Endothelial cell (in vitro differentiated cells): Measurements from ENCODE around the gene CHRNB2. TPM values are rescaled to one million over a fixed set of nuclear protein-coding genes. Genes with fewer than 3 reads are reported as not detected.

Experiments used
- DNase-seq: peaks from one replicate; pipeline ENCODE4 v3.0.0; 2021; ENCODE audit warnings: low spot score
- H3K27ac Mint-ChIP-seq: one replicate; pipeline ENCODE4 v1.8.0; 2021; ENCODE audit warnings: mixed read lengths, inconsistent platforms; ENCODE audit not compliant: unreplicated experiment
- H3K27me3 Mint-ChIP-seq: one replicate; pipeline ENCODE4 v1.8.0; 2021; ENCODE audit warnings: mild to moderate bottlenecking, moderate library complexity, mixed read lengths, inconsistent platforms; ENCODE audit not compliant: unreplicated experiment
- H3K36me3 Mint-ChIP-seq: one replicate; pipeline ENCODE4 v1.8.0; 2021; ENCODE audit warnings: mild to moderate bottlenecking, low read depth, mixed read lengths, inconsistent platforms; ENCODE audit not compliant: unreplicated experiment
- H3K4me1 Mint-ChIP-seq: one replicate; pipeline ENCODE4 v1.8.0; 2021; ENCODE audit warnings: mild to moderate bottlenecking, mixed read lengths, inconsistent platforms; ENCODE audit not compliant: unreplicated experiment
- H3K4me3 Mint-ChIP-seq: one replicate; pipeline ENCODE4 v1.8.0; 2021; ENCODE audit warnings: mild to moderate bottlenecking, mixed read lengths, inconsistent platforms; ENCODE audit not compliant: unreplicated experiment
- H3K9me3 Mint-ChIP-seq: one replicate; pipeline ENCODE4 v1.8.0; 2021; ENCODE audit warnings: mixed read lengths, inconsistent platforms; ENCODE audit not compliant: unreplicated experiment
- total RNA-seq: library from RNA; stranded (reverse); fragmentation: NEBNext Ultra II Directional; extraction: Animal tissue kit (Norgen Biotek cat#: 25700); gene quantifications from one replicate; pipeline ENCODE4 v1.2.1, GENCODE V29; 2021; ENCODE audit not compliant: unreplicated experiment
- TF ChIP-seq, protein P1 (sequence below): fragments of 200-600 bp; sonication (generic); IDR thresholded peaks from one replicate; pipeline ENCODE4 v1.5.0; 2021; ENCODE audit warnings: antibody characterized with exemption; ENCODE audit not compliant: unreplicated experiment

Gene CHRNB2
- total RNA-seq, 1 donor from 2014 or later, result 0.44 TPM

DNA sequence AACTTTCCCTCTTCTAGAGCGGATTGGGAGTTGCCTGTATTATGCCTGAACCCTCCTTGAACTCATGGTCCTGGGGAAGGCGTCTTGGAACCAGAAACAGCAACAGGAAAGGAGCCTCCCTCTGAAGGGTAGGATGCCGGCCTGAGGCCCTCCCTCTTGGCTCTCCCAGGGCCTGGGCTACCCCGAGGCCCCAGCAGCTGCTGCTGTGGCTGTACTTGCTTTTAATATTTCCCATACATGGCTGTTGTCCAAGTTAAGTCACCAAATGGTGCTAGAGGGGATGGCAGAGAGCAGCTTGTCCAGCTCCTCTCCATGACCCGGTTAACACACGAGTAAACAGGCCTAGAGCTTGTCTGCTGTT lies 10.5 kb downstream of the CHRNB2 start:
- H3K9me3 Mint-ChIP-seq, result no peaks in the 10 kb centered on the region
- H3K27me3 Mint-ChIP-seq, result peaks cover 13% of the 10 kb centered on the region
- TF ChIP-seq, protein P1, sequence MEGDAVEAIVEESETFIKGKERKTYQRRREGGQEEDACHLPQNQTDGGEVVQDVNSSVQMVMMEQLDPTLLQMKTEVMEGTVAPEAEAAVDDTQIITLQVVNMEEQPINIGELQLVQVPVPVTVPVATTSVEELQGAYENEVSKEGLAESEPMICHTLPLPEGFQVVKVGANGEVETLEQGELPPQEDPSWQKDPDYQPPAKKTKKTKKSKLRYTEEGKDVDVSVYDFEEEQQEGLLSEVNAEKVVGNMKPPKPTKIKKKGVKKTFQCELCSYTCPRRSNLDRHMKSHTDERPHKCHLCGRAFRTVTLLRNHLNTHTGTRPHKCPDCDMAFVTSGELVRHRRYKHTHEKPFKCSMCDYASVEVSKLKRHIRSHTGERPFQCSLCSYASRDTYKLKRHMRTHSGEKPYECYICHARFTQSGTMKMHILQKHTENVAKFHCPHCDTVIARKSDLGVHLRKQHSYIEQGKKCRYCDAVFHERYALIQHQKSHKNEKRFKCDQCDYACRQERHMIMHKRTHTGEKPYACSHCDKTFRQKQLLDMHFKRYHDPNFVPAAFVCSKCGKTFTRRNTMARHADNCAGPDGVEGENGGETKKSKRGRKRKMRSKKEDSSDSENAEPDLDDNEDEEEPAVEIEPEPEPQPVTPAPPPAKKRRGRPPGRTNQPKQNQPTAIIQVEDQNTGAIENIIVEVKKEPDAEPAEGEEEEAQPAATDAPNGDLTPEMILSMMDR, result no peak
- no peak for DNase-seq
- no peak overlapping the region for H3K27ac Mint-ChIP-seq
- H3K4me3 Mint-ChIP-seq, result no peak overlapping the region
- peaks cover 27% of the 10 kb centered on the region for H3K36me3 Mint-ChIP-seq
- H3K4me1 Mint-ChIP-seq, result peaks cover 15% of the 10 kb centered on the region

DNA sequence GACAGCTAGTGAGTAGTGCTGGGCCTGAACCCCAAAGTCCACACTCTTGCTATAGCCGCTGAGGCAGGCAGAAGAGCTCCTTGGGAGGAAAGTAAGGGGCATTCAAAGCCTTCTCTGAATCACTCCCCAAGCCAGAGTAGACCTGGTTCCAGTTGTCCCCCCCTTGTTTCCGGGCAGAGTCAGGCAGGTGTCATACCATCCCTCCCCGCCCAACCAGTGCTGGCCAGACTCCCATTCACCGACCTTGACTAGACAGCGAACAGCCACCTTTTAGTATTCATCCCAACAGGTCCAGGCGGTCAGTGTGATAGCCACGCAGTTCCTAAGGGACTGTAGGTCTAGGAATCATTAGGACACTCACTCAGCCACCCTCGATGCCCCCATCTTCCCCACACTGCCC lies 11.8 kb downstream of the CHRNB2 start:
- H3K27ac Mint-ChIP-seq, result no peak overlapping the region
- peaks cover 19% of the 10 kb centered on the region for H3K4me1 Mint-ChIP-seq
- peaks cover 27% of the 10 kb centered on the region for H3K36me3 Mint-ChIP-seq

GRCh38 chr1:154581766-154582165 lies 14.2 kb downstream of the CHRNB2 start:
- Mint-ChIP-seq H3K4me3 (peak overlapping the region; percentile 68), H3K9me3 (no peaks in the 10 kb centered on the region), H3K27ac (no peak overlapping the region), H3K4me1 (peaks cover 30% of the 10 kb centered on the region), H3K36me3 (peaks cover 44% of the 10 kb centered on the region), H3K27me3 (peaks cover 13% of the 10 kb centered on the region)
- no peak for DNase-seq
- TF ChIP-seq, protein P1, result no peak

More for the DNA sequence above, 11.8 kb downstream of the CHRNB2 start:
- peaks cover 13% of the 10 kb centered on the region for H3K27me3 Mint-ChIP-seq
- no peak for DNase-seq
- peak overlapping the region; percentile 42 for H3K4me3 Mint-ChIP-seq
- no peaks in the 10 kb centered on the region for H3K9me3 Mint-ChIP-seq
- TF ChIP-seq, protein P1, result no peak

- Mint-ChIP-seq H3K27ac (no peak overlapping the region), H3K9me3 (no peaks in the 10 kb centered on the region), H3K27me3 (peaks cover 11% of the 10 kb centered on the region), H3K4me3 (no peak overlapping the region), H3K4me1 (peaks cover 27% of the 10 kb centered on the region), H3K36me3 (peaks cover 54% of the 10 kb centered on the region)
- no peak for DNase-seq
- TF ChIP-seq, protein P1, result no peak
Observed at GRCh38 chr1:154582885-154583284, 15.3 kb downstream of the CHRNB2 start.

GRCh38 chr1:154583773-154584172 lies 16.2 kb downstream of the CHRNB2 start:
- H3K9me3 Mint-ChIP-seq, result no peaks in the 10 kb centered on the region
- no peak for DNase-seq
- H3K36me3 Mint-ChIP-seq, result peaks cover 59% of the 10 kb centered on the region
- no peak overlapping the region for H3K27ac Mint-ChIP-seq
- no peak overlapping the region for H3K4me3 Mint-ChIP-seq
- peaks cover 9% of the 10 kb centered on the region for H3K27me3 Mint-ChIP-seq
- TF ChIP-seq, protein P1, result no peak
- peaks cover 20% of the 10 kb centered on the region for H3K4me1 Mint-ChIP-seq
